ENCODE results near the gene RFX2. TPM values are rescaled to one million over a fixed set of nuclear protein-coding genes. Genes with fewer than 3 reads are reported as not detected.

RFX2 gene
- 10 to 100 TPM; 10.5 to 11.5 TPM for total RNA-seq
- long read RNA-seq, partial matches to known transcripts, result 11 of 17 reads
- long read RNA-seq, other reads (novel, unspliced or antisense), result 3 of 17 reads

DNA sequence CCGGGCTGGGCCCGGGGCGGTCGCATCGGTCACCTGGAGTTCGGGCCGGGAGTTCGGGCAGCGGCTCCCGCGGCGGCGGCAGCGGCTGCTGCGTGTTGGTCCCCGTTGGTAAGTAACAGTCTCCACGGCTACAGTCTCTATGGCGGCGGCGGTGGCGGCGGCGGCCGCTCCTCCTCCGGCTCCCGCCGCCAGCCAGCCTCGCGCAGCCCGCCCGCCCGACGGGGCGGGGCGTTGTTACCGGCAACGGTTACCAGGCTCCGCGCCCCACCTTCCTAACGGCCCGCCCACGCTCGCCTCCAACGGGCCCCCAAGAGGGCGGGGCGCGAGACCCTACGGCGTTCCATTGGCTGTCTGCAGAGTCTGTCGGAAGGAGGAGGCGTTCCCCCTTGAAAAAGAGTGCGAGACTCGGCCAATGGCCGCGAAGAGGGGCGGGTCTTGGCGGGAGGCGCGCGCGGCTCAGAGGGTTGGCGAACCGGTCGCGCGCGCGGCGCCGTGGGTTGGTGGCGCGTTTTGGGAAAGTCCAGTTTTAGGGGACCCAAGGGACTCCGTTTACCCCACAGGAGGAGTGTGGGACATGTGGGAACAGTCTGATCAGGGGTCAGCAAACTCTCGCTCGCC is at the start of gene RFX2:
Gene RFX2 (minus strand): TSS at position 141 of the 618 bp plus-strand sequence. CDS start 63,004 bp downstream, outside the sequence.
- ATAC-seq (peak; percentile 99), DNase-seq (peak; percentile 99)
- intact Hi-C loops (cut with DNase I), result no loop called here

DNA sequence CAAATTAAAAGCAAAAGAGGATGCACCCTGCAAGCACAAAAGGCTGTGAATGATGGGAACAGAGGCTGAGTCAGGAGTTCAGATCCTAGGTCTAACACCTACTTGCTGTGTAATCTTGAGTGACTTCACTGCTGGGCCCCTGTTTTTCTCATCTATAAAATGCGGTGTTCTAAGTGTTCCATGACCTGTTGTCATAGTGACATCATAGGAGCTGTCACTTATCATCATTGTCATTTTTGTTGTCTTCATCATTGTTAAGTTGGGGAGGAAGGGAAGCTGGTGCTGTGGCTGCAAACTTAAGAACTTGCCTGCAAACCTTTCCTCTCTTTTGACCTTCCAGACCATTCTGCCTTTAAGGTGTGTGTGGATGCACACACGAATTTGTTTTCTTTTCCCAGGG is 45.7 kb upstream of the RFX2 start:
- no peak for DNase-seq
- no peak for ATAC-seq
- intact Hi-C loops (cut with DNase I), result no loop called here

GRCh38 chr19:6150289-6150688 is 40.0 kb upstream of the RFX2 start:
- DNase-seq (no peak), ATAC-seq (no peak)
- intact Hi-C loops (cut with DNase I), result no loop called here

DNA sequence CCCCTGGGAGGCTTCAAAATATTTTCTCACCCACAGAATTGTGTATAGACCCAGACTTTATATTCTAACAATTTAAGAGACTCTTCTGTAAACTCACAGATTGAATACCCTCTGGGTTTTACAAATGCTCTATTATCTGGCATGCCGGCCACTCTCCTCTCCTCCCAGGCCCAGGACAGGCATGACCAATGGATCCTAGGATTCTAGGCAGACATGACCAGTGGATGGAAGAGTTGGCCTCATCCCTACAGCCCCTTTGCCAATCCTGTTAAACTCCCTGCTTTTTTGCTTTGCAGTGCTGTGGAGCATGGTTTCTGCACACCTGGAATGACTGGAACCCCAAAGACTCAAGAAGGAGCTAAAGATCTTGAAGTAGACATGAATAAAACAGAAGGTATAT is 30.9 kb upstream of the RFX2 start:
- ATAC-seq (no peak), DNase-seq (no peak)
- intact Hi-C loops (cut with DNase I), result no loop called here

GRCh38 chr19:6138511-6138910 is 28.2 kb upstream of the RFX2 start:
- no peak for DNase-seq

DNA sequence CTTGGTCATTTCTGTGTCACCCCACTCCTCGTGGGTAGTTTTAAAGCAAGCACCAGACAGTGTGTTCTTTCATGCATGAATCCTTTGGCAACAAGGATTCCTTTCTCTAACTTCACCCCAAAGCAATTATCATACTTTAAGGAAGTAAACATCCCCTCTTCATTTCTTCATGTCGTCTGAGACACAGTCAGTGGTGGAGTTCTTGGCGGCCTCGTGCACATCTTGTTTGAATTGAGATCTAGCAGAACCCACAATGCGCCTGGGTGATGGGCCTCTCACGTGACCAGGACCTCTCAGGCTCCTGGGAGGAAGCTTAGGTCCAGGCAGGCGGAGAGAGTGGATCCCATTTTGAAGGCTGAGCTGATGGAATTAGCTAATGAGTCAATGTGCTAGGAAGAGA is 27.8 kb upstream of the RFX2 start:
- no peak for DNase-seq
- intact Hi-C loops (cut with DNase I), result no loop called here
- ATAC-seq, result no peak

More at GRCh38 chr19:6138511-6138910, 28.2 kb upstream of the RFX2 start:
- intact Hi-C loops (cut with DNase I), result no loop called here
- no peak for ATAC-seq

DNA sequence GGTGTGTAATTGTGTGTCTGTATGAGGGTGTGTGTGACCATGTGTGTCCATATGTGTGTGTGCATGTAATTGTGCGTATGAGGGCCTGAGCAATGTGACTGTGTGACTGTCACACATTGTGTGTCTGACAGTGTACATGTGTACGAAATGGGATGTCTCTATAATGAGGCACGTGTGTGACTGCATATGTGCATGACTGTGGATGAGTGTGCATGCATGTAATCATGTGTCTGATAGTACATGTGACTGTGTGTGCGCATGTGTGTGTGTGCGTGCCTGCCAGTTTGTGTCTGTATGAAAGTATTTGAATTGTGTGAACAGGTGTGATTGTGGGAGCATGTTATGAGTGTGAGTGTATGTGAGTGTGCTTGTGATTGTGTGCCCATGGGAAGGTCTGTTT is 22.9 kb upstream of the RFX2 start:
- ATAC-seq (no peak), DNase-seq (no peak)
- intact Hi-C loops (cut with DNase I), result no loop called here

- DNase-seq, result no peak
- ATAC-seq, result no peak
- intact Hi-C loops (cut with DNase I), result no loop called here
These were observed 22.2 kb upstream of the RFX2 start for GRCh38 chr19:6132482-6132881.

DNA sequence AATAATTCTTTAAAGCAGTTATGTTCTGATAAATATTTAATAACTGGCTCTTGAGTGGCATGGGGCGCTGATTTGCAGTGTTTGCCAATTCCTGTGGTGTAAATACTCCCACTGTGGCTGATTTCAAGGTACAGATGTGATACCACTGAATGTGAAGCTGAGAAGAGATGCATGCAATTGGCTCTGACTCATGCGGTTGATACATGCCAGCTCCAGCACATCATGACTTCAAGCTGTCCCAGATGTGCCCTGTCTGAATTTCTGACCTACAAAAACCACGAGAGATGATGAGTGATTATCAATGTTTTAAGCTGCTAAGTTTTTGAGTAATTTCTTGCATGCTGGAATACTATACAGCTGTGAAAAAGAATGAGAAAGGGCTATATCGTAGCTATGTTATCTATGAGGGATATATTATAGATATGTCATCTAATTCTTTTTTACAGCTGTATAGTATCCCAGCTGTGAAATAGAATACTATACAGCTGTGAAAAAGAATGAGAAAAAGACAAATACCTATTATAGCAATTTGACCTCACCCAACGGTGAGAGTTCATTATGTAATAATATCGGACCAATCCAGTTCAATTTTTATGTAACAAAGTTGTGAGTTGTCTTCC is 17.5 kb upstream of the RFX2 start:
- DNase-seq (no peak), ATAC-seq (no peak)
- intact Hi-C loops (cut with DNase I), result loop anchor here in 1 of 2 donors (5.0 kb wide), 1 partner anchor 169 kb away; no protein-coding TSS in a partner anchor

GRCh38 chr19:6126335-6126974 is 16.2 kb upstream of the RFX2 start:
- DNase-seq (no peak), ATAC-seq (peak in 1 of 2 donors; percentile 52)
- intact Hi-C loops (cut with DNase I), result loop anchor here in 1 of 2 donors (5.0 kb wide), 1 partner anchor 171 kb away; no protein-coding TSS in a partner anchor

DNA sequence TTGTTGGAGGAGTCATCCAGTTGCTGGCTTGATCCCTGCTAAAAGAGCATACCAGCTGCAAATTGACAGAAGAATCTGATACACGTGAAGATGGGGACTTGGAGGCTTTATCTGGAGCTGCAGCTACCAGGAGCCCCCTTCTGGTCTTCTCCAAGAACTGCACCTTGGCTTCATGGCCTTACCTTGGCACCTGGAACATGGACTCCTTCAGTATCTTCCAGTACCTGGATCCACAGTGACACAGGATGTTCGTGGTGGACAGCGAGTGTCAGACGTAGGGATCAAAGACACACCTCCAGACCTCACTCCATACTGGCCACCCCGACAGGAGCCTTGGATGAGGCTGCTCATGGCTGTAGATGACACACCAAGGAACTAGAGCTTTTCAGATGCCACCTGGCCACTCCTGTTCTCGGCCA is 15.3 kb upstream of the RFX2 start:
- intact Hi-C loops (cut with DNase I), result loop anchor here (1.0 to 5.0 kb wide), 3 partner anchors 77 to 172 kb away; no protein-coding TSS in a partner anchor
- DNase-seq (peak; percentile 45), ATAC-seq (peak; percentile 78 to 90)

DNA sequence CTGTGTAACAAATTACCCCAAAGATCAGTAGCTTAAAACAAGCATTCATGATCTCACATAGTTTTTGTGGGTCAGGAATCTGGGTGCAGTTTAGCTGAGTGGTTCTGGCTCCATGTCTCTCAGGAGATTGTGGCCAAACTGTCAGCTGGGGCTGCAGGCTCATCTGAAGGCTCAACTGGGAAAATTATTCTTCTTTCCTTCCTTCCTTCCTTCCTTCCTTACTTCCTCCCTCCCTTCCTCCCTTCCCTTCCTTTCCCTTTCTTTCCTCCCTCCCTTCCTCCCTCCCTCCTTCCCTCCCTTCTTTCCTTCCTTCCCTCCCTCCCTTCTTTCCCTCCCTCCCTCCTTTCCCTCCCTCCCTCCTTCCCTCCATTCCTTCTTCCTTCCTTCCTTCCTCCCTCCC is 8.7 kb upstream of the RFX2 start:
- ATAC-seq (no peak), DNase-seq (no peak)
- intact Hi-C loops (cut with DNase I), result no loop called here

- intact Hi-C loops (cut with DNase I), result no loop called here
- ATAC-seq (no peak), DNase-seq (no peak)
These were observed 7.7 kb upstream of the RFX2 start for GRCh38 chr19:6118043-6118442.

DNA sequence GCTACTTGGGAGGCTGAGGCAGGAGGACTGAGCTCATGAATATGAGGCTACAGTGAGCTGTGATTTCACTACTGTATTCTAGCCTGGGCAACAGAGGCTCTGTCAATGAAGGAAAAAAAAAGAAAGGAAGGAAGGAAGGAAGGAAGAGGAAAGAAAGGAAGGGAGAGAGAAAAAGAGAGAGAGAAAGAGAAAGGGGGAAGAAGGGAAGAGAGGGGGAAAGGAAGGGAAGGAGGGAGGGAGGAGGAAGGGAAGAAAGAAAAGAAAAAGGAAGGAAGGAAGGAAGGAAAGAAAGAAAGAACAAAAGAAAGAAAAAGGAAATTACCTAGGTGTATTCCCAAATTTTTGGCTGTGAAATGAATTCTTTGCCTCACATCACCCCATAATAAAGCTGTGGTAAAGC is 7.2 kb upstream of the RFX2 start:
- DNase-seq, result no peak
- no peak for ATAC-seq
- intact Hi-C loops (cut with DNase I), result no loop called here

GRCh38 chr19:6116749-6117430 is 6.6 kb upstream of the RFX2 start:
- DNase-seq (no peak), ATAC-seq (no peak)
- intact Hi-C loops (cut with DNase I), result no loop called here

GRCh38 chr19:6115992-6116391 is 5.7 kb upstream of the RFX2 start:
- intact Hi-C loops (cut with DNase I), result no loop called here
- ATAC-seq (no peak), DNase-seq (no peak)

GRCh38 chr19:6113616-6114188 is 3.4 kb upstream of the RFX2 start:
- DNase-seq, result no peak
- no peak for ATAC-seq
- intact Hi-C loops (cut with DNase I), result no loop called here

GRCh38 chr19:6109947-6110346 is 353 bp downstream of the RFX2 start:
- ATAC-seq, result no peak
- peak; percentile 24 for DNase-seq
- intact Hi-C loops (cut with DNase I), result loop anchor here (5.0 kb wide), 2 partner anchors 48 to 53 kb away; no protein-coding TSS in a partner anchor
